22Rv1 (cell line): ENCODE data around the gene USP48.

ENCODE experiments used
- CTCF ChIP-seq: fragments of 450-650 bp; IDR thresholded peaks from 2 replicates; pipeline ENCODE4 v1.5.1; 2017; ENCODE audit warnings: mild to moderate bottlenecking
- ZFX ChIP-seq: fragments of 450-650 bp; IDR thresholded peaks from 2 replicates; pipeline ENCODE4 v1.6.1; 2017; ENCODE audit warnings: antibody characterized with exemption, borderline replicate concordance

DNA sequence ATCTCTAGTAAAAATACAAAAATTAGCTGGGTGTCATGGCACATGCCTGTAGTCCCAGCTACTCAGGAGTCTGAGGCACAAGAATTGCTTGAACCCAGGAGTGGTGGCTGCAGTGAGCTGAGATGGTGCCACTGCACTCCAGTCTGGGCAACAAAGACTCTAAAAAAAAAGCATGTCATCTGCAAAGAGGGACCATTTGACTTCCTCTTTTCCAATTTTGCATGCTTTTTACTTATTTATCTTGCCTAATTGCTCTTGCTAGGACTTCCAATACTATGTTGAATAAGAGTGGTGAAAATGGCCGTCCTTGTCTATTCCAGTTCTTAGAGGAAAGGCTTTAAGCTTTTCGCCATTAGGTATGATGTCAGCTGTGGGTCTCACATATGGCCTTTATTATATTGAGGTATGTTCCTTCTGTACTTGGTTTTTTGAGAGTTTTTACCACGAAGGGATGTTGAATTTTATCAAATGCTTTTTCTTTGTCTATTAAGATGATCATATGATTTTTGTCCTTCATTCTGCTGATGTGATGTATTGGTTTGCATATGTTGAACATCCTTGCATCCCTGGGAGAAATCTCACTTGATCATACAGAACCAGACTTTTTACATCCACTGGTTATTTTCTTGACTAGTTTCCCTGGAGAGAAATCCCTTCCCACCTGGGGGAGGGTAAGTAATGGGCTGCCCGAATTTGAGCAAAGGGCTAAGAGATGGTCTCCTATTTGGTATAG lies 96.8 kb downstream of the USP48 start:
- TF ChIP-seq CTCF (no peak), ZFX (no peak)
